ENCODE data around the gene ZNF639.

ZNF639 gene

DNA sequence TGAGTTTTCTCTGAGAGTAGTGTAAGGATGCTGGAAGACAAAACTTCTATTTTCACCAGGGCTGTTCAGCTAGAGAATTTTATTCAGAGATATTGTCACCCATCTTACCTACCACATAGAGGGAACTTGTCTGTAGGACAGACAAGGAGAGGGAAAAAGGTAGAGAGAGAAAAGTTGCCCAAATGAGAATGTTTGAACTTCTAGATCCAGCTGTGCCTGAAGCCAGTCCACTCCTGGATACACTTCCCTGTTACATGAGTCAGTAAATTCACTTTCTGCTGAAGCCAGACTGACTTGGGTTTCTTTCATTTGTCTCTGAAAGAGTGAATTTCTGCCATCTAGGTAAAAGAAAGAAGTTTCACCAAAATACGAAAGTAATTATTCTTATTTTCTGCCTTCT is 44.7 kb upstream of the ZNF639 start:
- TF ChIP-seq TAF1 (IDR thresholded peaks at IDR 0.05; ENCODE audit: low read depth) (no peak), FOXM1 (IDR thresholded peaks at IDR 0.05; ENCODE audit: borderline replicate concordance, low read depth) (no peak), TCF12 (IDR thresholded peaks at IDR 0.05; ENCODE audit: low read depth) (no peak), RAD21 (IDR thresholded peaks at IDR 0.05; ENCODE audit: low read depth) (no peak)
- TF ChIP-seq, protein P1, sequence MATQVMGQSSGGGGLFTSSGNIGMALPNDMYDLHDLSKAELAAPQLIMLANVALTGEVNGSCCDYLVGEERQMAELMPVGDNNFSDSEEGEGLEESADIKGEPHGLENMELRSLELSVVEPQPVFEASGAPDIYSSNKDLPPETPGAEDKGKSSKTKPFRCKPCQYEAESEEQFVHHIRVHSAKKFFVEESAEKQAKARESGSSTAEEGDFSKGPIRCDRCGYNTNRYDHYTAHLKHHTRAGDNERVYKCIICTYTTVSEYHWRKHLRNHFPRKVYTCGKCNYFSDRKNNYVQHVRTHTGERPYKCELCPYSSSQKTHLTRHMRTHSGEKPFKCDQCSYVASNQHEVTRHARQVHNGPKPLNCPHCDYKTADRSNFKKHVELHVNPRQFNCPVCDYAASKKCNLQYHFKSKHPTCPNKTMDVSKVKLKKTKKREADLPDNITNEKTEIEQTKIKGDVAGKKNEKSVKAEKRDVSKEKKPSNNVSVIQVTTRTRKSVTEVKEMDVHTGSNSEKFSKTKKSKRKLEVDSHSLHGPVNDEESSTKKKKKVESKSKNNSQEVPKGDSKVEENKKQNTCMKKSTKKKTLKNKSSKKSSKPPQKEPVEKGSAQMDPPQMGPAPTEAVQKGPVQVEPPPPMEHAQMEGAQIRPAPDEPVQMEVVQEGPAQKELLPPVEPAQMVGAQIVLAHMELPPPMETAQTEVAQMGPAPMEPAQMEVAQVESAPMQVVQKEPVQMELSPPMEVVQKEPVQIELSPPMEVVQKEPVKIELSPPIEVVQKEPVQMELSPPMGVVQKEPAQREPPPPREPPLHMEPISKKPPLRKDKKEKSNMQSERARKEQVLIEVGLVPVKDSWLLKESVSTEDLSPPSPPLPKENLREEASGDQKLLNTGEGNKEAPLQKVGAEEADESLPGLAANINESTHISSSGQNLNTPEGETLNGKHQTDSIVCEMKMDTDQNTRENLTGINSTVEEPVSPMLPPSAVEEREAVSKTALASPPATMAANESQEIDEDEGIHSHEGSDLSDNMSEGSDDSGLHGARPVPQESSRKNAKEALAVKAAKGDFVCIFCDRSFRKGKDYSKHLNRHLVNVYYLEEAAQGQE (IDR thresholded peaks at IDR 0.05; ENCODE audit: low read depth): no peak

DNA sequence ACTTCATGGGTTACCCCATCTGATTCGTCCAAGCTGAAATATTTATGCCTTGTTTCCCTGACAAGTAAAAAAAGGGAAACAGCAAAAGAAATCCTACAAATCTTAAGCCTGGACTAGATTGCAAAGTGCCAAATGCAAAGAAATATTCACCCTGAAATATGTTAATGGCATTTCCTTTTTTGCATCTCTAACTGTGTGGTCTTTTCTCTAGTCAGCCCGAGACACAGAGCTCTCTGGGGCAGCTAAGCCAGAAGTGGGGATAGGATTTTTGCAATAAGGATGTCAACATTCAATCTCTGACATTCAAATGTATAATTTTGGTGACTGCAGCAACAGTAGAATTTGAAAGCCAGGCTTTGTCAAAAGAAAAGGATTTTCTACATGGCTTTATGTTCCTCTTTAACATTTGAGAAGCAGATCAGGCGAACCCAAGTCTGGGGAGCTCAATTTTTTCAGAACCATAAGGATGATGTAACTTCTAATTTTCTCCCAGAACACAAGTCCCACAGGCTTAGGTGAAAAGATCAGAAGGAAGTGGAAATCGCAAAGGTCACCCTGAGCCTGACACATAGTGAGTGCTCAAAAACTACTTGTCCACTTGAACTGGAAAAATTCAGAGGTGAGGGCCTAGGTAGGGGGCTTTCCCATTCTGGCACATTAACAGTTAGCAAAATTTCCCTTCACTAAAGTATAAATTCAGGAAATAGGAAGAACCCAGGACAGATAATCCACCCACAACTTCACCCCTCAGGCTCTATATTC is 43.7 kb upstream of the ZNF639 start:
- no peak for TF ChIP-seq TEAD4 (IDR thresholded peaks at IDR 0.05)
- no peak for TF ChIP-seq RAD21 (IDR thresholded peaks at IDR 0.05; ENCODE audit: low read depth)
- no peak for TF ChIP-seq EGR1 (IDR thresholded peaks at IDR 0.05)
- TF ChIP-seq, protein P2, sequence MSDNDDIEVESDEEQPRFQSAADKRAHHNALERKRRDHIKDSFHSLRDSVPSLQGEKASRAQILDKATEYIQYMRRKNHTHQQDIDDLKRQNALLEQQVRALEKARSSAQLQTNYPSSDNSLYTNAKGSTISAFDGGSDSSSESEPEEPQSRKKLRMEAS (IDR thresholded peaks at IDR 0.05): no peak
- no peak for TF ChIP-seq TCF12 (IDR thresholded peaks at IDR 0.05; ENCODE audit: low read depth)
- no peak for TF ChIP-seq CEBPB (IDR thresholded peaks at IDR 0.05)
- TF ChIP-seq EP300 (IDR thresholded peaks at IDR 0.05; ENCODE audit: borderline replicate concordance): no peak
- TF ChIP-seq, protein P3, sequence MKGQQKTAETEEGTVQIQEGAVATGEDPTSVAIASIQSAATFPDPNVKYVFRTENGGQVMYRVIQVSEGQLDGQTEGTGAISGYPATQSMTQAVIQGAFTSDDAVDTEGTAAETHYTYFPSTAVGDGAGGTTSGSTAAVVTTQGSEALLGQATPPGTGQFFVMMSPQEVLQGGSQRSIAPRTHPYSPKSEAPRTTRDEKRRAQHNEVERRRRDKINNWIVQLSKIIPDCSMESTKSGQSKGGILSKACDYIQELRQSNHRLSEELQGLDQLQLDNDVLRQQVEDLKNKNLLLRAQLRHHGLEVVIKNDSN (IDR thresholded peaks at IDR 0.05): no peak
- TF ChIP-seq NFIC (IDR thresholded peaks at IDR 0.05): no peak
- TF ChIP-seq, protein P1 (IDR thresholded peaks at IDR 0.05; ENCODE audit: low read depth): no peak
- no peak for TF ChIP-seq ZBTB7A (IDR thresholded peaks at IDR 0.05; ENCODE audit: low read depth)
- TF ChIP-seq CREB1 (IDR thresholded peaks at IDR 0.05; ENCODE audit: low read depth): no peak
- TF ChIP-seq YY1 (IDR thresholded peaks at IDR 0.05; ENCODE audit: low read depth): no peak
- TF ChIP-seq FOXM1 (IDR thresholded peaks at IDR 0.05; ENCODE audit: borderline replicate concordance, low read depth): no peak
- TF ChIP-seq TAF1 (IDR thresholded peaks at IDR 0.05; ENCODE audit: low read depth): no peak

DNA sequence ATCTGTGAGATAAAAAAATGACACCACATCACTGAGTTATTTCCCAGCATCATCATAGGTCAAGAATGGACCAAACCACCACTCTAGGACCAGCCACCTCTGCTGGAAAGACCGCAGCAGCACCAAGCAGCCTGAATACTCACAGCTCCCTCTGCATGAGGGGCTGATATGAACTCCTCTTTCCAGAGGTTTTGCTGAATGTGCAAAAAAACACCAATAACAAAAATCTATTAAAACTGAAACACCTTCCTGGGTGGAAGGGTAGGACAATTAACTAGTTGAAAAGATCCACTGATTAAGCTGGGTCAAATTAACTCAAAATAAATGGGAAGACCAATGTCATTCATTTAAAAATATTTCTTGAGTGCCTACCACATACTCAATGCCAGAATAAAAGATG is 43.0 kb upstream of the ZNF639 start:
- no peak for TF ChIP-seq FOXM1 (IDR thresholded peaks at IDR 0.05; ENCODE audit: borderline replicate concordance, low read depth)
- no peak for TF ChIP-seq CREB1 (IDR thresholded peaks at IDR 0.05; ENCODE audit: low read depth)
- TF ChIP-seq YY1 (IDR thresholded peaks at IDR 0.05; ENCODE audit: low read depth): no peak
- TF ChIP-seq CEBPB (IDR thresholded peaks at IDR 0.05): no peak
- TF ChIP-seq, protein P1 (IDR thresholded peaks at IDR 0.05; ENCODE audit: low read depth): no peak
- TF ChIP-seq NFIC (IDR thresholded peaks at IDR 0.05): no peak

DNA sequence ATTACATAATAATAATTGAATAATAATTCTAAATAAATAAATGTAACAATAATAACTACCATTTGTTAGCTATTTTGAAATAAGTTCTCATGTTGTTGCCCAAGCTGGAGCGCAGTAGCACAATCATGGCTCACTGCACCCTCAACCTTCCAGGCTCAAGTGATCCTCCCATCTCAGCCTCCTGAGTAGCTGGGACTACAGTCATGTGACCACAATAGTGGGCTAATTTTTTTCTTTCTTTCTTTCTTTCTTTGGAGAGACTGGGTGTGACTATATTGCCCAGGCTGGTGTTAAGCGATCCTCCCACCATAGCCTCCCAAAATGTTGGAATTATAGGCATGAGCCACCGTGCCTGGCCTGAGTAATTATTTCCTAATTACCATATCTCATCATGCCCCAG is 41.0 kb upstream of the ZNF639 start:
- no peak for TF ChIP-seq EGR1 (IDR thresholded peaks at IDR 0.05)
- no peak for TF ChIP-seq TCF12 (IDR thresholded peaks at IDR 0.05; ENCODE audit: low read depth)
- TF ChIP-seq CREB1 (IDR thresholded peaks at IDR 0.05; ENCODE audit: low read depth): no peak
- no peak for TF ChIP-seq TEAD4 (IDR thresholded peaks at IDR 0.05)
- no peak for TF ChIP-seq TAF1 (IDR thresholded peaks at IDR 0.05; ENCODE audit: low read depth)
- TF ChIP-seq NFIC (IDR thresholded peaks at IDR 0.05): no peak
- TF ChIP-seq ZBTB7A (IDR thresholded peaks at IDR 0.05; ENCODE audit: low read depth): no peak
- TF ChIP-seq, protein P3 (IDR thresholded peaks at IDR 0.05): no peak
- no peak for TF ChIP-seq EP300 (IDR thresholded peaks at IDR 0.05; ENCODE audit: borderline replicate concordance)
- TF ChIP-seq, protein P2 (IDR thresholded peaks at IDR 0.05): no peak
- TF ChIP-seq, protein P1 (IDR thresholded peaks at IDR 0.05; ENCODE audit: low read depth): no peak
- no peak for TF ChIP-seq FOXM1 (IDR thresholded peaks at IDR 0.05; ENCODE audit: borderline replicate concordance, low read depth)
- TF ChIP-seq CEBPB (IDR thresholded peaks at IDR 0.05): no peak
- no peak for TF ChIP-seq RAD21 (IDR thresholded peaks at IDR 0.05; ENCODE audit: low read depth)
- no peak for TF ChIP-seq YY1 (IDR thresholded peaks at IDR 0.05; ENCODE audit: low read depth)

All from Ishikawa (cell line).